Skin of body (tissue), 2 donors: ENCODE results near the gene ZBTB45. TPM values are rescaled to one million over a fixed set of nuclear protein-coding genes. Genes with fewer than 3 reads are reported as not detected.
A peak's percentile ranks its signal among the peaks of the same experiment; 100 is the strongest.

Experiments
- DNase-seq: peaks from one replicate; lab custom pipeline; 2025; lab: John Stamatoyannopoulos, UW
- total RNA-seq: library from RNA; depleted of rRNA; stranded (reverse); fragments of >200 nt; gene quantifications from one replicate; pipeline ENCODE4 v1.2.3, GENCODE V29; 2014

Gene ZBTB45
- 3.7 TPM for total RNA-seq

GRCh38 chr19:58519355-58520256 is at the start of gene ZBTB45:
TSS of gene ZBTB45 (minus strand) at chr19:58519810. CDS start at chr19:58517673, 2,137 bp downstream.
- peak; percentile 96 for DNase-seq

DNA sequence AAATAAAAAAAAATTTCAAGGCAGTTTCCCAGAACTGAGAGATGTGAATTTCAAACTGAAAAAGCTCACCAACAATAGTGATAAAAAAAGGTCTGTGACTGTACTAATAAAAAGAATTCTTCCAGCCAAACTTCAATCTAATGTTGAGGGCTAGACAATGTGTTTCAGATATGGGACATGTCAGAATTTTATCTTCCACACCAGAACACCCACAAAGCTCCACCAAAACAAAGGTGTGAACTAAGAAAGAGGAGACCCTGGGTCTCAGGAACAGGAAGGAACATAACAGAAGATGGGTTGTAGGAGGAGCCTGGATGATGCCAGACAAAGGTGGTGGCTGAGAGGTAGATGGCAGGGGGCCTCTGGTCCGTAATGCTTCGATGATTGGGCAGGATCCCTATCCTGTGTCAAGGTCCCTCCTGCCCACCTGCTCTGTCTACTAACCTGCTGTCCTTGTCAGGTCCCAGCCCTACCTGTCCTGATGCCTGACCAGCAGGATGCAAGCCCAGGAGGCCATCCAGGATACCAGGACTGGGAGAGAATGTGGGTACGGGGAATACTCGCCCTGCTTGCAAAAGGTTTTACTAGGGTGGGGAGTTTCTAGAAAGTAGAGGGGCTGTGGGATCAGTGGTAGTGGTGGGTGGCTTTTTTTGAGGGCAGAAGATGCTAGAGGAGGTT is 49.0 kb upstream of the ZBTB45 start:
- DNase-seq: no peak

DNA sequence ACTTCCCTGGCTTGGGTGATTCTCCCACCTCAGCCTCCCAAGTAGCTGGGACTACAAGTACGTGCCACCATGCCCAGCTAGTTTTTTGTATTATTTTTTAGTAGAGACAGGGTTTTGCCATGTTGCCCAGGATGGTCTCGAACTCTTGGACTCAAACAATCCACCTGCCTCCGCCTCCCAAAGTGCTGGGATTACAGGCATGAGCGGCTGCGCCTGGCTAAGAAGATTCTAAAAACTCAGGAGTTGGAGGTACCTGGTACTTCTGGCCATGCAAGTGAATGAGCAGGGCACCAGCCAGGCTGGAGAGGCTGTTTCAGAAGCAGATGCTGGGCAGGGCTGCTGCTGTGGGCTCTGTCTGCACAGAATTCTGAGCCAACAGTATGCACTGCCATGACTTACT is 47.4 kb upstream of the ZBTB45 start:
- no peak for DNase-seq

DNA sequence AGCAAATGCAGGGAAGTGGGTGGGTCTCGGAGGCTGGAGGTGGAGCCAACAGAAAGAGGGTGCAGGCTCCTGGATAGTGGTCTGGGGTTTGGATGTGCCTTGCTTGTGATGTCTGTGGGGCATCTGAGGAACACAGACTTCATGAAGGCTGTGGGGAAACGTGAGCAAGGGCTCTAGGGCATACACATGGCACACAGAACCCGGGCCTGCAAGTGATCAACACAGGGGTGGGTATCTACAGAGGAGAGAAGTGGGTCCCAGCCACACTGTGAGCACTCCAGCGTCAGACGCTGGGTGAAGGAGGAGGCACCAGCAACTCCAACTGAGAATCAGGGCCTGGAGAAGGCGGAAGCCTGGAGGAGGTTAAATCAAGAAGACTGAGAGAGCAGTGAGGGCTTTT is 44.2 kb upstream of the ZBTB45 start:
- DNase-seq: no peak

GRCh38 chr19:58563034-58563573 is 43.5 kb upstream of the ZBTB45 start:
- DNase-seq: no peak

GRCh38 chr19:58562122-58563033 is 42.8 kb upstream of the ZBTB45 start:
- DNase-seq: no peak

- no peak for DNase-seq
These were observed 41.9 kb upstream of the ZBTB45 start for GRCh38 chr19:58561373-58562121.

DNA sequence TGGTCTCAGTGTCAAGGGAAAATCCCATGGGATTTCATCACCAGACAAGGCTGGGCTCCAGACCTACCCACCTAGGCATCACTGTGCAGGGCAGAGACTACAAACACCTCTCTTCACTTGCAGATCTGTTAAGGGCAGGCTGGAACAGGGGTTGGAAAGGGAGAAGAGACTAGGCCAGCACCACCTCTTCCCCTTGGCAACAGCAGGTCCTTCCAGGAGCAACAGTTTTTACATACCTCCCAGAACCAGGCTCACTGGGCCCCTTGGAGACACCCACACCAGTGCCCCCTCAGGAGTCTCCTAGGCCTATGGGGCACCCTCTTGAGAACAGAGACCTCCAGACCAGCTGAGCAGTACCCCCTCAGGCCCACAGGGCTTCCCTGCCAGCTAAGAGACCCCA is 41.3 kb upstream of the ZBTB45 start:
- no peak for DNase-seq

GRCh38 chr19:58560007-58560887 is 40.6 kb upstream of the ZBTB45 start:
- no peak for DNase-seq

GRCh38 chr19:58559275-58560006 is 39.8 kb upstream of the ZBTB45 start:
- no peak for DNase-seq

DNA sequence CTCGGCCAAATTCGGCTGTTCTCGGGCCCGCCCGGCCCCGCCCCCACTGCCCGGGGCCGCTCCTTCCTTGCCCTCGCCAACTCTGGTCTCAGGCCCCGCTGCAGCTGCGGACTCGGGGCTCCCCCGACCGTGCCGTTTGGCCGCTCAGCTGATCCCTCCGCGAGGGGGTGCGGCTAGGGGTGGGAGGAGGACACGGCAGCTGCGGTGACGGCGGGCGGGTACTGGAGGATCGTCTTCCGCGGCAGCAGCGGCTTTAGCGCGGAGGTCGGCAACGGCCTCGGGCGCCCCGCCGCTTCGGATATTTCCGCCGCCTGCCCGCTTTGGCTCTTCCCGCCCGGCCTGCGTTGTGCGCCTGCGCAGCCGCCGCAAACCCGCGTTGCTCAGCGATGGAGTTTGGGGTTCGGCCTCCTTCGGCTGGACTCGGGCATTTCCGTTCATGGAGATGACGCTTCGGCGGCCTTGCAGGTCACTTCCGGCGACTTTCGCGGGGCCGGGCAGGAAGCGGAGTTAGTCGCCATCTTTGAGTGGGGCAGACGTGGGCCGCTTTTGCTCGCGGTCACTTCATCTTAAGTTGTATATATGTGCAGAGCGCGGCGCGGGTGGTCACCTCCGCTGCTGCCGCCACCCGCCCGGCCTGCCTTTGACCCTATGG is 39.1 kb upstream of the ZBTB45 start:
- DNase-seq: no peak

- no peak for DNase-seq
These were observed 38.5 kb upstream of the ZBTB45 start, which contains the start of gene UBE2M for GRCh38 chr19:58558066-58558622. TSS of gene UBE2M (minus strand) at chr19:58558611. CDS start at chr19:58558381, 230 bp downstream.

GRCh38 chr19:58557221-58558065 is 37.8 kb upstream of the ZBTB45 start:
- DNase-seq: no peak

- no peak for DNase-seq
These were observed 37.1 kb upstream of the ZBTB45 start for GRCh38 chr19:58556622-58557220.

DNA sequence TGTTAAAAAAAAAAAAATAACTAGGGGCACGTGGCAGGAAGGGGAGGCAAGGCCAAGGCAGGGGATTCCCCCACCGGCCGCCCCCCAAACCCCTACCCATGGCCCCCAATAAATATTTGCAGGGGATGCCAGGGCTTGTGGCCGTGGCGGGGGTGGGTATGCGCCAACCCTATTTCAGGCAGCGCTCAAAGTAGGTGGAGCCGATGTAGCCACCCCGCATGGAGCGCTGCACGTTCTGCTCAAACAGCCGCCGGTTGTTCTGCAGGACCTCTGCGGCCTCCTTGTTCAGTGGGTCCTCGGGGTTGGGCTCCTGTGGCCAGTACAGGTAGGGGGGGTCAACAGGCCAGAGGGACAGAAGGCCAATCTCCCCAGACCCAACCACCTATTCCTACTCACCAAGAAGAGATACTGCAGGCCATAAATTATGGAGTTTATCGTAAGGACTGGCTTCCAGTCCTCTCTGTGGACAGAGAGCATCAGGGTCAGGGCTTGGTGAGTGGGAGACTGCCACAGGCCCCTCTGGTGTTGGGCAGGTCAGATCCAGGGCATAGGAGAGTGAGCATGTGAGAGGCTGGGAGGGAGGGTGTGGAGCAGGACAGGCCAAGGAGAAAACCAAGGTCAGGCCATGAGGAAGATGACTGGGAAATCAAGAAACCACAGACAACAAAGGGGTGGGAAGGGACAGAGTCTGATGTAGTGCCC is 36.5 kb upstream of the ZBTB45 start:
- DNase-seq: no peak

DNA sequence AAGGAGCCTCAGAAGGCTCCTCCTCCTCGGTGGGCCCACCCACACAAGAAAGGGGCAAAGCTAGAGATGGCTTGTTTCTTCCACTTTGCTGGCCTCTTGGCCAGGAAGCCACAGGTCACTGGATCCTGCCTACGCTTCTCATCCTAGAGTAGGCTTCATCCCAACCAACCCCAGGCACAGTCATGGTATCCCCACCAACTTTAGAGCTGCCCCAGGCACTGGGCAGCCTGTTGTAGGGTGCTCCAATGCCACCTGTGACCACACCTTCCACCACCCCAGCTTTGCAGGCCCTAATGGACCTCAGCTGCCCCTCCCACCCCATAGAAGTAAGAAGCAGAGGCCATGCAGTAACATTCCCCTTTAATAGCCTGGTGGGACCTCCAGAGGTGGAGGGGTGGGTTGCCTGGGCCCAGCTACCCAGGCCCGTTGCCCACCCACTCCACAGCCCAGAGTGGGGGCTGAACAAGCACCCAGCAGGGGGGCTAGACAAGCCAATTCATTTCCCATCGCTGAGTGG is 35.8 kb upstream of the ZBTB45 start:
- DNase-seq: no peak
